ENCODE data around the gene IL1A.

The IL1A gene

DNA sequence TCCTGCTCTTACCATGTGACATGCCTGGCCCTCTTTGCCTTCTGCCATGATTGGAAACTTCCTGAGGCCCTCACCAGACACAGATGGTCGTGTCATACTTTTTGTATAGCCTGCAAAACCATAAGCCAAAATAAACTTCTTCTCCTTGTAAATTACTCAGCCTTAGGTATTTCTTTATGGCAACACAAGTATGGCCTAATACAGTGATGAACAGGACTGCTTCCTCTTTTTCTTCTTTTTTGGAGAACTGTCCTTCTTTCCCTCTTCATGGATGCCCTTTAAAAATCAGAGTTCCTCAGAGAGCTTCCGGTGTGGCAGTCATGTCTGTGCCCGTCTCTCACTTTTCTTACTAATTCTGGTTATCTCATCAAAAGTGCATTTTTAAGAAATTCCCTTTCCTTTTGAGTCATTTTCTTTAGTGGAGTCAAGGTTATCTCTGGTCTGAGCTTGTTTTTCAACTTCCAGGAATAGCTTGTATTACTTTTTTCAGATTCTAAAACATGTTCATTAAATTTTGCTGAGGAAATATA, 9.2 kb upstream of the IL1A start:
- no peak for DNase-seq (ENCODE audit: low spot score)
- FAIRE-seq: no peak

DNA sequence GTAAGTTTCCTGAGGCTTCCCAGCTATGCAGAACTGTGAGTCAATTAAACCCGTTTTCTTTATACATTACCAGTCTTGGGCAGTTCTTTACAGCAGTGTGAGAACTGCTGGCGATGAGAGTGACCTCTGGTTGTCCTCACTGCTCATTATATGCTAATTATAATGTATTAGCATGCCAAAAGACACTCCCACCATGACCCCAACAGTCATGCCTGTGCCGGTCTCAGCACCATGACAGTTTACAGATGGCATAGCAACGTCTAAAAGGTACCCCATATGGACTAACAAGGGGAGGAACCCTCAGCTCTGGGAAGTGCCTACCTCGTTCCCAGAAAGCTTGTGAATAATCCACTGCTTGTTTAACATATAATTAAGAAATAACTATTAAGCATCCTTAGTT, 8.1 kb upstream of the IL1A start:
- FAIRE-seq: no peak

DNA sequence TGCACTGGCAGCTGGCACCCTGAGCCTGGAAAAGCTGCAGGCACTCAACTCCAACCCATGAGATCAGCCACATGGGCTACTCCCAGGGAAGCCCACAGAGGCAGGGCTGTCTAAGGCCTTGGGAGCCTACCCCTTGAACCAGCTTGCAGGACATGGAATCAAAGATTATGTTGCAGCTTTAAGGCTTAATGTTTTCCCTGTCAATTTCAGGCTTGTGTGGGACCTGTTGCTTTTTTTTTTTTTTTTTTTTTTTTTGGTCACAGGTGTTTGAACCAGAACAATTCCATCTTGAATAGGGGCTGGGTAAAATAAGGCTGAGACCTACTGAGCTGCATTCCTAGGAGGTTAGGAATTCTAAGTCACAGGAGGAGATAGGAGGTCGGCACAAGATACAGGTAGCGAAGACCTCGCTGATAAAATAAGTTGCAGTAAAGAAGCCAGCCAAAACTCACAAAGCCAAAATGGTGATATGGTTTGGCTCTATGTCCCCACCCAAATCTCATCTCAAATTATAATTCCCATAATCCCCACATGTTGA, 7.5 kb upstream of the IL1A start:
- DNase-seq (ENCODE audit: low spot score) (no peak), FAIRE-seq (no peak)

More for the DNA sequence above, 8.1 kb upstream of the IL1A start:
- no peak for DNase-seq (ENCODE audit: low spot score)

DNA sequence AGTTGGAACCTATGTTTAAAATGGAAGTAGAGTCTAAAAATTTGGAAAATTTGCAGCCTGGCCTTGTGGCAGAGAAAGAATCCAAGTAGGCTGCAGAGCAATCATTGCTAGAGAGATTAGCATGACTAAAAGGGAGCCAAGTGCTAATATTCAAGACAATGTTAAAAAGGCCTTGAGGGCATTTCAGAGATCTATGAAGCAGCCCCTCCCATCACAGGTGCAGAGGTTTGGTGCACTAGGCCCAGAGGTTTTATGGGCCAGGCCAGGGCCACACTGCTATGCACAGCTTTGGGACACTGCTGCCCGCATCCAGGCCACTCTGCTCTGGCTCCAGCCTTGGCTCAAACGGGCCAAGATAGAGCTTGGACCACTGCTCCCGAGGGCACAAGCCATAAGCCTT, 6.7 kb upstream of the IL1A start:
- DNase-seq (ENCODE audit: low spot score) (no peak), FAIRE-seq (no peak)

DNA sequence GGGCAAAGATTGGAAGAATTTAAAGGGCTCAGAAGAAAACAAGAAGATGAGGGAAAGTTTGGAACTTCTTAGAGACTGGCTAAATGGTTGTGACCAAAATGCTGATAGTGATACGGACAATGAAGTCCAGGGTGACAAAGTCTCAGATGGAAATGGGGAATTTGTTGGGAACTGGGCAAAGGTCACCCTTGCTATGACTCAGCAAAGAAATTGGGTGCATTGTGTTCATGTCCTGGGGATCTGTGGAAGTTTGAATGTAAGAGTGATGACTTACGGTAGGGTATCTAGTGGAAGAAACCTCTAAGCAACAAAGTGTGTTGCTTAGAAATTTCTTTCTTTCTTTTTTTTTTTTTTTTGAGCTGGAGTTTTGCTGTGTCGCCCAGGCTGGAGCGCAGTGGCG, 6.0 kb upstream of the IL1A start:
- no peak for FAIRE-seq
- DNase-seq (ENCODE audit: low spot score): no peak

DNA sequence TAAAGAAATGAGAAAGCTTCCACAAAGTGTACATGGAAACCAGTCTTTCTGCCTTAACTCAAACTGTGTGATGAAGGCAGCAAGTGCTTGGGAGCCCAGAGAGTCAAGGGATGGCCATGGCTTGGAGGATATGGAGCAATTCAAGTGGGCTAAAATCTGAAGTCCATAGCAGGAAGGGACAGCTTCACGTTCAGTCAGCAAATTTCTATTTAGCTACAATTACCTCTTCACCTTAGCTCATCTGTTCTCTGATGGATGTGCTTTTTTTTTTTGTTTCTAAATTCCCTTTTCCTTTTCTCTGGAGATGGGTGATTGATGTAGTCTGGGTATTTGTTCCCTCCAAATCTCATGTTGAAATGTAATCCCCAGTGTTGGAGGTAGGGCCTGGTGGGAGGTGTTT, 4.9 kb upstream of the IL1A start:
- DNase-seq (ENCODE audit: low spot score) (no peak), FAIRE-seq (no peak)

DNA sequence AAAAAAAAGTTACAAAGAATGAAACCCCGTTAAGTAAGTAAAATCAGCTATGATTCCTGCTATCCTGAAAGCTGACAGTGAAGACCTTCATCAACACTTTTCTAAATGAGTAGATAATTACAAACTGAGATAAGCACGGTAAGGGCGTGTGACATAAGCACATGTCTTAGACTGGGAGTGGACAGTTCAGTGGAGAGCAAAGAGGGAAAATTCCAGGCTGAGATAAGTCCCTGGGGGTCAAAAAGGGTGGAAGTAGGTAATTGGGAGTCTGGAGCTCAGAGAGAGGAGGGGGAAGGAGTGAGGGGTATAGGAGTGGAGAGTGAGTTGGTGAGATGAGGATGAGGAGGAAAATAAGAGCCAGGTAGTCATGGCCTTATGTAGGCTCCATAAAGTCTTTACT, 4.4 kb upstream of the IL1A start:
- FAIRE-seq (no peak), DNase-seq (ENCODE audit: low spot score) (no peak)

DNA sequence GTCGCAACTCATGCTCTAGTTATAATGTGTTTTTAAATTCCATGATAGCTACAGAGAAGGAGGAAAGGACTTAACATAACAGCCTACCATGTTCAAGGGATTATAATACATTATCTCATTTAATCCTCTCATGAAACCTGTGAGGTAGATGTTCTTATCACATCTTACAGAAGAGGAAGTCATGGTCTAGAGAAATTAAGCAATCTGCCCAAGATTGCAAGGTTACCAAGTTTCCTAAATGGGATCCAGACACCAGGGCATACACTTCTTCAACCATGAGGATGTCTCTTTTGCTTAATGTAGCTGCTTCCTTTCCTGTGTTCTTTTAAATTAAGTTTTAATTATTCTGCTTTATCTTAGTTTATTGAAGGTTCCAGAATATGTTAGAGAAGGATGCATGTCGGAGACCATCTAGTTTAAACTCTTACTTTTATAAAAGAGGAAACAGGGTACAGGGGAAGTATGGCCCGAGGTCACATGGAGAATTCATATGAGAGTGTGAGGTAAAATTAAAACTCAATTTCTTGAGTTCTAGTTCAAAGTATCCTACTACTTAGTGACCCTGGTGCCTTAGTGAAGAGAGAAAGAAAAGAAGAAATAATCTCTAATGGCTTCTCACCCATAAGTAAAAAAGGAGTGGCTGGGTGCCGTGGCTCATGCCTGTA, 3.6 kb upstream of the IL1A start:
- no peak for FAIRE-seq

DNA sequence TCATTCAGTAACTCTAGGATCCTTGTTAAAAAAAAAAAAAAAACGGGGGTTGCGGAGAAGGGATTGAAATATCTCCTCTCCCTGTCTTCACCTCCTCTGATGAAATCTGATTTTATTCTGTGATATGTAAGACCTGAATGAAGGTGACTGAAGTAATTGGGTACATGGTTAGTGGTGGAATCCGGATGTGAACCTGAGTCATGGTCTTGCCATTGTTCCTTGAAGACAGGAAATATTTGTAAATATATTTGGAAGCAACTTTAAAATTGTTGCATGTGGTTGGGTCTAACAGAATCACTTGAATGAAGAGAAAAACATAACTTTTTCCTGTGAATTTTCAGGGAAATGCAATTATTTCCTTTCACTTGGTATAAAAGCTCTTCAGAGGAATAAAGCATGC, 3.0 kb upstream of the IL1A start:
- FAIRE-seq: no peak
- DNase-seq (ENCODE audit: low spot score): no peak

More for the DNA sequence above, 3.6 kb upstream of the IL1A start:
- no peak for DNase-seq (ENCODE audit: low spot score)

DNA sequence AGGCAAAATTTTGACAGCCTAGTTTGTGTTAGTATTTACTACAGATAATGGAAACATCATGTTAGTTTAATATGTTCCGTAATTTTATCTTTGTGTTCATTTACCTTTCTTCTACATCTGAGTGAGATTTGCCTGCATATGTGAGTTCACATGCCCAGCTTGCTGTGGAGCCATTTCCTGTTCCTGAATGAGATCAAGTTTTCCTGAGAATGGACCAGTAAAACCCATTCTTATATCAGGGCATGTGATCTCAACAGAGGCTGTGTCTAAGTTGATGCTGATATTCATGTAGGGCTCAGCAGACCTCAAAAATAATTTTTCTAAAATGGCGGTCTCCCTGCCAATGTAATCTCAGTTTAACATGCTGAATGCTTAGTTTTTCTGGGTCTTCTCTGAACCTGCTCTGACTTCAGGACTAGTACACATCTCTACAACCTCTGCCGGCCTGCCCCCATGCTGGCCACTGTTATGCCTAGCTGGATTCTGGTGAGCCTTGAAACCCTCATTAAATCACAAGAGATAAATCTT, 1.0 kb downstream of the IL1A start:
- FAIRE-seq: peak; percentile 2

DNA sequence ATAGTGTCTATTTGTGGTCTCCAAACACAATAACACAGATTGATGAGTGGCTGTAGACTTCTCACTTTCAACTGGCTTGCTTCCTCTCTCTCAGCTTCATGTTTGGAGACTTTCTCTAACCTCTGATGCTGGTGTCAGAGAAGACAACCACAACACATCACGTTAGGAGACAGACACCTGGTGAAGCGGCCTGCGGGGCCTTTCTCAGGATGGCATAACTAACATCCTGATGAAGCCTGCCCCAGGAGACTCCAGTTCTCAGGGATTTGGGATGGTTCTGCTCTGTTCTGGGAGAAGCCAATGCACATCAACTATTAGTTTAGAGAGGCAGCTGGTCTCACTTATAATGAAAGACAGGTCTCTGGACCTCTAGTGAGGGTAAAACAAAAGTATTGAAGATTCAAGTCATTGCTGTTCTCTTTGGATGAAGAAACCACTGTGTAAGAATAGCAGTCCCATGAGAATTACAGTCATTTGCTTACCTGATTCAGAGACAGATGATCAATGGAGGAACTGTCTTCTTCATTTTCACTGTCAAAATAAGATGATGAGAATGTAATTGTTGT, 2.0 kb downstream of the IL1A start:
- FAIRE-seq (no peak), DNase-seq (ENCODE audit: low spot score) (no peak)

More for the DNA sequence above, 1.0 kb downstream of the IL1A start:
- no peak for DNase-seq (ENCODE audit: low spot score)

DNA sequence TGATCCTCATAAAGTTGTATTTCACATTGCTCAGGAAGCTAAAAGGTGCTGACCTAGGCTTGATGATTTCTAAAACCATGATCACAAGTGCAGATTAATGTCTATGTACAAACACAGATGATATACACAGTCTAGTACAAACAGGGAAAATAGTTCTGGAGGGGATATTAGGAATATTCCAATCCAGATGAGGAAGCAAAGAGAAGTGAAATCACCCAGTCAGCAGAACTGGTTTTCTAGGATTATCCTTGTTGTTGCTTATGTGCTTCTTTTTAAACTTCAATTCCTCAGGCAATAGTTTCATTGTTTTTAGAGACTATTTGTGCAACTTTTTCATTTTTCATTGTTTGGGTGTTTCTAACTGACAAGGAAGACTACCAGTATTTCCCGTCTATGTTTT, 4.7 kb downstream of the IL1A start:
- DNase-seq (ENCODE audit: low spot score): no peak
- no peak for FAIRE-seq

DNA sequence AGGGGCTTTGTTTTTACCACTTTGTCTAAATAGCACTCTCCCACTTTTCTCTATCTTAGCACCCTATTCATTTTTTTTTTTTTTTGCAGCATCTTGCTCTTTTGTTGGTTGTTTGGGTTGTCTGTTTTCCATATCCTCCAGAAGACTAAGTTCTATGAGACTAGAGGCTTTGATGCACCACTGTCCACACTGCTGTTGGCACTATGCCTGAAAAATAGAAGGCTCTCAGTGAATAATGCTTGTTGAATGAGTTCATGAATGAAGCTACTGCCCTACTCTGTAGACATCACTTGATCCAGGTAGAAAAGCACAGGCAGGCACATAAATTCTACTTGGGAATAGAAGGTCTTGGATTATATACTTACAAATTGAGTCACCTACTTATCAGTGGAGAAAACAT, 7.3 kb downstream of the IL1A start:
- DNase-seq (ENCODE audit: low spot score) (no peak), FAIRE-seq (no peak)

DNA sequence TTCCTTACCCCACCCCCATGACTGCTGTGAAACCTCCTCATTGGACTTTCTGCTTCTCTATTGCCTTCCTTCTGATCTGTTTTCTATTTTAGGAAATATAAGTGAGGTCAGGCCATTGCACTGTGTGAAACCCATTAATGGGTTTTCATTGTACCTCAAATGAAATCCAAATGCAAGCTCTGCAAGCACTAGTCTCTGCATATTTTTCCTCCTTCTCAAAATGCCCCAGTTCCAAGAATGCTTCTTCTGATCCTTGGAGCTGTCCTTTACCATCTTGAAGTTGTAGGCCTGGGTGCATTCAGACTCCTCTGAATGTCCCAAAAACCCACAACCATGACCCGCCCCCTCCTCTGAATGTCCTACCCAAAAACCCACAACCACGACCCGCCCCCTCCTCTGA, 8.2 kb downstream of the IL1A start:
- FAIRE-seq (no peak), DNase-seq (ENCODE audit: low spot score) (no peak)

DNA sequence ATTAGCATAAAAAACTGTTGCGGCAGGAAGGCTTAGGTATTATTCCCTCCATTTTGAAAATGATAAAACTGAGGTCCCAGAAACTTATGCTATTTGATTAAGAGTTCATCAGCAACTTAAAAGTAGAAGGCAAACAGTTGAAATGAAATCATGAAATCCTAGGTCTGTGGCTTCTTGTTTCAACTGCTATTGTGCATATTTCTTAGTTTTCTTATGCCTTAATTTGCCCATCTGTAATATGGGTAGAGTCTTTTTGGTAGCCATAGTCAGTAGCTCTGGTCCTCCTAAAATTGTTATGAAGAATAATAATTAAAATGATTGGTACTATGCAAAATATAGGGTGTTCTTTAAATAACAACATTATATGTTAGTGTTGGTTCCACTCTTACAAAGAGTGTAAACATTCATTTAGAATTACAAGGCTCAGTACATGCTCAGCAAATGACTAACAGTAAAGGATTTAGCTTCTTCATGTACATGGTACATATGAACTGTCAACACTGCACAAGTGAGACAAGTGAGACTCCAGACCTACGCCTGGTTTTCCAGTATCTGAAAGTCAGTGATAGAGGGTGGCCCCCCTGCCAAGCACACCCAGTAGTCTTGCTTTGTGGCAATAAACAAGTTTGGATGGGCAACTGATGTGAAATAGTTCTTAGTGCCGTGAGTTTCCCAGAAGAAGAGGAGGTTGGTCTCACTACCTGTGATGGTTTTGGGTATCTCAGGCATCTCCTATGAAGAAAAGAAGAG, 9.6 kb downstream of the IL1A start:
- no peak for FAIRE-seq
- DNase-seq (ENCODE audit: low spot score): no peak

DNA sequence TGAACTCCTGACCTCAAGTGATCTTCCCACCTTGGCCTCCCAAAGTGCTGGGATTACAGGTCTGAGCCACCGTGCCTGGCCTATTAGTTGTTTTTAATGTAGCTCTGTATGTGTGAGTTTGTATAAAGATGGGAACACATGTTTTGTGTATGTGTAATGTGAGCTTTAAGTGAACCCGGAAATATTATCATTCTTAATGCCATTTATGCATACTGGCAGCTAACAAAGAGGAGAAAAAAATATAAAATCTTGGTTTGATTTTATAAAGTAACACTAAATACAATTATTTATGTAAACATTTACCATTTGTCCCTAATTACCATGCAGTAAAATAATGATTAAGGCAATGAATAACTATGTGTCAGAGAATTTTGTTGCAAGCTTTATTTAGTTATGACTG, 10.7 kb downstream of the IL1A start:
- FAIRE-seq: no peak
- no peak for DNase-seq (ENCODE audit: low spot score)

DNA sequence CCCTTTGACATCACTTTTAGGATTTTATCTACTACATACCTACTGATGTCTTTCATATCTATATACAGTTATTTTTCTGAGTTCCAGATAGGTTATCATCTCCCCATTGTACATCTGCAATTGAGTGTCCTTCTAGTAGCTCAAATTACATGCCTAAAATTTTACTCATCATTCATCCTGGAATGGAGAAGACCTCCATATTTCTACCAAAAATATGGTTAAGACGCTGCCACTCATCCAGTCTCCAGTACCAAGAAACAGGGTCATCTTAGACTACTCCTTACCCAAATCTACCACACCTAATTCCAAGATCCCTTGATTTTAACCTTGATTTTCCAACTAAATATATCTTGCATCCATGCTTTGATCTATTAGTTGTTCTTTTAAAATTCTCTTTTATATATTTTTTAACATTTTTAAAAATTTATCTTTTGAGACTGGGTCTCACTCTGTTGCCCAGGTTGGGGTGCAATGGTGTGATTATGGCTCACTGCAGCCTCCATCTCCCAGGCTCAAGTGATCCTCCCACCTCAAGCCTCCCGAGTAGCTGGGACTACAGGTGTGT, 11.3 kb downstream of the IL1A start:
- FAIRE-seq (no peak), DNase-seq (ENCODE audit: low spot score) (no peak)

DNA sequence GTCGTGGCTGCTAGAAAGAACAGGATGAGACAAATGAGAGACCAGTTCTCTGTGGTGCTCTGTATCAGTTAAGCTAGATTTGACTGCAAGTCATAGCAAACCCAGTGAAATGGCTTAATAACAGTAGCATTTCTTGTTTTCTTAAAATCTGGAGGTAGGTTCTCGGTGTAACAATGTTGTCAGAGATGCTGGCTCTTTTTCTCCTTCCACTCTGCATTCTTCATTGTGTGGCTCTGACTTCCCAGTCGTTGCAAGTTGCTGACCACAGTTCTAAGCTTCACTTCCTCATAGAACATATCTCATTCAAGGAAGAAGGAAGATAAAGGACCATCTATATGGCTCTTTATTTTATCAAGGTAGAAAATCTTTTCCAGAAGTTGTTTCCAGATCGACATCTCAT, 12.0 kb downstream of the IL1A start:
- DNase-seq (ENCODE audit: low spot score) (no peak), FAIRE-seq (no peak)

DNA sequence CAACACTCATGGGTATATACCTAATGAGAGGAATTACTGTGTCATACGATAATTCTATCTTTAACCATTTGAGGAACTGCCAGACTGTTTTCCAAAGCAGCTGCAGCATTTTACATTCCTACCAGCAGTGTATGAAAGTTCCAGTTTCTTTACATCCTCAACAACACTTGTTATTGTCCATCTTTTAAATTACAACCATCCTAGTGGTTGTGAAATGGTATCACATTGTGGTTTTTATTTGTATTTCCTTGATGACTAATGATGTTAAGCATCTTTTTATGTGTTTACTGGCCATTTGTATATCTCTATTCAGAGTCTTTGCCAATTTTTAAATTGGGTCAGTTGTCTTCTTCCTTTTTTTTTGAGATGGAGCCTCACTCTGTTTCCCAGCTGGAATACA, 15.9 kb downstream of the IL1A start:
- FAIRE-seq: no peak
- DNase-seq (ENCODE audit: low spot score): no peak

DNA sequence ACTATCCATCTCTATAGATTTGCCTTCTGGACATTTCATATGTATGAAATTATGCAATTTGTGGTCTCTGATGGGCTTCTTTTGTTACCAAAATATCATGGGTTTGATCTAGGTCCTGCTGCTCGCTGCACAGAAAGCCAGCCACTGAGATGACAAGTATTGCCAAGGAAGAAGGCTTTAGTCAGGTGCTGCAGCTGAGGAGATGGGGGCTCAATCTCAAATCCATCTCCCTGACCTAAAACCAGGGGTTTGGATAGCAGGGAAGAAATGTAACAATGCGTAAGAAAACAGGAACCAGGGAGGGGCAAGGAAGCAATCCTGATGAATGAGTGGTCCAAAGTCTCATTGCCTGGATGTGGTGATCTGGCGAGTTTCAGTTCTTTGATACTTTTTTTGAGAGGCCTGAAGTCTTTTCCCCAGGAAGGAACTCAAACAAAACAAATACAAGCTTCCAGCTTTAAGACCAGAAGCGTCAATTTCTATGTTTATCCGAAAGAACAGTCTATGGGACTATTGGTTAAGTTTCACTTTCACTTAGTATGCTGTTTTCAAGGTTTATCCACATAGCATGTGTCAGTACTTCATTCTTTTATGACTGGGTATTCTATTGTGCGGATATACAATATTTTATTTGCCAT, 16.5 kb downstream of the IL1A start:
- FAIRE-seq: no peak
- DNase-seq (ENCODE audit: low spot score): no peak

DNA sequence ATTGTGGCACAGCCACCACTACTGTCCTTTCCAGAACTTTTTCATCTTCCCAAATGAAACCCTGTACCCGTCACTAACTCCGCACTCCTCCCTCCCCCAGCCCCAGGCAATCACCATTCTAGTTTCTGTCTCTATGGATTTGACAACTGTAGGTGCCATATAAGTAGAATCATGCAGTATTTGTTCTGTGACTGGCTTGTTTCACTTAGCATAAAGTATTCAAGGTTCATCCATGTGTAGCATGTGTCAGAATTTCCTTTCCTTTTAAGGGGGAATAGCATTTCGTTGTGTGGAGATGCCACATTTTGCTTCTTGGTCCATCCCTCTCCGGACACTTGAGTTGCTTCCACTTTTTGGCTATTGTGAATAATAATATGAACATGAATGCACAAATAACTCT, 19.0 kb downstream of the IL1A start:
- no peak for FAIRE-seq

More for the DNA sequence above, 19.0 kb downstream of the IL1A start:
- DNase-seq (ENCODE audit: low spot score): peak; percentile 31
